Natural killer cell (primary cell): ENCODE results near the gene MCHR1. TPM values are rescaled to one million over a fixed set of nuclear protein-coding genes. Genes with fewer than 3 reads are reported as not detected.

Experiments used
- ATAC-seq, 3 donors: fragments of 150-1000 bp in 2 of 3; fragments of 200-7000 bp in 1 of 3; cut with Tn5 transposase; 1 replicate in 1 of 3; 2 replicates in 2 of 3; pipeline ENCODE4 v1.10.0; 2021; ENCODE audit warnings: mild to moderate bottlenecking in 2 of 3, moderate library complexity in 2 of 3
- DNase-seq, 2 donors: peaks; one replicate each; pipeline versions ENCODE4 v3.0.0 to v3.0.0-alpha.2; 2013 to 2021; ENCODE audit warnings: mixed read lengths in 1 of 2
- H3K27ac ChIP-seq: one replicate; pipeline ENCODE4 v1.5.1; 2013; ENCODE audit warnings: mild to moderate bottlenecking, low read length
- H3K27me3 ChIP-seq: one replicate; pipeline ENCODE4 v1.6.1; 2013; ENCODE audit warnings: low read length; ENCODE audit not compliant: control insufficient read depth, insufficient read depth
- H3K36me3 ChIP-seq: one replicate; pipeline ENCODE4 v1.6.1; 2013; ENCODE audit warnings: low read length; ENCODE audit not compliant: control insufficient read depth, insufficient read depth
- H3K4me1 ChIP-seq: one replicate; pipeline ENCODE4 v1.6.1; 2013; ENCODE audit warnings: low read length; ENCODE audit not compliant: control insufficient read depth, insufficient read depth
- H3K4me3 ChIP-seq: one replicate; pipeline ENCODE4 v1.5.1; 2013; ENCODE audit warnings: low read length
- H3K9me3 ChIP-seq: one replicate; pipeline ENCODE4 v1.6.1; 2013; ENCODE audit warnings: low read length; ENCODE audit not compliant: control insufficient read depth, insufficient read depth
- H3K27ac Mint-ChIP-seq, 2 donors: one replicate each; pipeline ENCODE4 v1.8.0; 2022; ENCODE audit warnings: mild to moderate bottlenecking in 2 of 2, mixed read lengths in 2 of 2, moderate library complexity in 1 of 2
- H3K27me3 Mint-ChIP-seq, 2 donors: one replicate each; pipeline ENCODE4 v1.8.0; 2022; ENCODE audit warnings: low read depth in 2 of 2, mixed read lengths in 2 of 2
- H3K36me3 Mint-ChIP-seq: one replicate; pipeline ENCODE4 v1.8.0; 2022; ENCODE audit warnings: mixed read lengths
- H3K4me1 Mint-ChIP-seq, 2 donors: one replicate each; pipeline ENCODE4 v1.8.0; 2022; ENCODE audit warnings: mixed read lengths in 2 of 2
- H3K4me3 Mint-ChIP-seq: one replicate; pipeline ENCODE4 v1.8.0; 2022; ENCODE audit warnings: mild to moderate bottlenecking, moderate library complexity, mixed read lengths
- H3K9me3 Mint-ChIP-seq, 2 donors: one replicate each; pipeline ENCODE4 v1.8.0; 2022; ENCODE audit warnings: mixed read lengths in 2 of 2
- WGBS: methylation state at CpG from one replicate; pipeline ENCODE4 v1.1.7; 2013; ENCODE audit warnings: missing lambda C conversion rate; ENCODE audit not compliant: insufficient coverage; 5-methylcytosine and 5-hydroxymethylcytosine counted together
- intact Hi-C: fragments of 100-400 bp; cut with micrococcal nuclease; formaldehyde crosslinking; loops from one replicate; pipeline ENCODE4 v1.14.2; 2022
- total RNA-seq, 4 donors: library from RNA; stranded (reverse); fragments of 120-200 nt in 1 of 4; gene quantifications; one replicate each; pipeline versions ENCODE4 v1.2.3 to v1.2.4, GENCODE V29; 2013 to 2022
- TF ChIP-seq, protein P1 (sequence below): fragments of 200-600 bp; IDR thresholded peaks from one replicate; pipeline ENCODE4 v1.8.0; 2022; ENCODE audit warnings: antibody characterized with exemption

MCHR1 gene
- total RNA-seq, 3 donors from 2014 or later (not counting 1 experiment from before 2014, with no cell fraction given): not detected

DNA sequence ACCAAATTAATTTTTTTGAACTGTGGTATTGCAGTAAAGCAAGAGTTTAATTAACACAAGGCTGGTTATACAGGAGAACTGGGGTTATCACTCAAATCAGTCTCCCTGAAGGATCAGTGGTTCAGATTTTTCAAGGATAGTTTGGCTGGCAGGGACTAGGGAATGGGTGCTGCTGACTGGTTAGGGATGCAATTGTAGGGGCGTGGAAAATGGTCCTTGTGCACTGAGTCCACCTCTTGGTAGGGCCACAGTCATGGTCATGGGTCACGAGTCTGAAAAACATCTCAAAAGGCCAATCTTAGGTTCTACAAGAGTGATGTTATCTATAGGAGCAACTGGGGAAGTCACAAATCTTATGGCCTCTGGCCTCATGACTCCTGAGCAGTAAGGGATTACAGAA, 27.9 kb downstream of the MCHR1 start:
- Histone ChIP-seq H3K4me1 (peaks cover 4% of the 10 kb centered on the region), H3K36me3 (no peaks in the 10 kb centered on the region), H3K9me3 (no peaks in the 10 kb centered on the region), H3K27ac (no peak overlapping the region), H3K27me3 (no peaks in the 10 kb centered on the region), H3K4me3 (no peak overlapping the region)
- 92% methylated on average over 2 of the region's 2 CpGs for WGBS
- Mint-ChIP-seq H3K9me3 (no peaks in the 10 kb centered on the region), H3K4me3 (no peak overlapping the region), H3K27ac (no peak overlapping the region), H3K27me3 (peaks cover 4 to 6% of the 10 kb centered on the region in 2 donors), H3K4me1 (no peaks in the 10 kb centered on the region), H3K36me3 (no peaks in the 10 kb centered on the region)
- intact Hi-C loops: no loop called here
- TF ChIP-seq, protein P1, sequence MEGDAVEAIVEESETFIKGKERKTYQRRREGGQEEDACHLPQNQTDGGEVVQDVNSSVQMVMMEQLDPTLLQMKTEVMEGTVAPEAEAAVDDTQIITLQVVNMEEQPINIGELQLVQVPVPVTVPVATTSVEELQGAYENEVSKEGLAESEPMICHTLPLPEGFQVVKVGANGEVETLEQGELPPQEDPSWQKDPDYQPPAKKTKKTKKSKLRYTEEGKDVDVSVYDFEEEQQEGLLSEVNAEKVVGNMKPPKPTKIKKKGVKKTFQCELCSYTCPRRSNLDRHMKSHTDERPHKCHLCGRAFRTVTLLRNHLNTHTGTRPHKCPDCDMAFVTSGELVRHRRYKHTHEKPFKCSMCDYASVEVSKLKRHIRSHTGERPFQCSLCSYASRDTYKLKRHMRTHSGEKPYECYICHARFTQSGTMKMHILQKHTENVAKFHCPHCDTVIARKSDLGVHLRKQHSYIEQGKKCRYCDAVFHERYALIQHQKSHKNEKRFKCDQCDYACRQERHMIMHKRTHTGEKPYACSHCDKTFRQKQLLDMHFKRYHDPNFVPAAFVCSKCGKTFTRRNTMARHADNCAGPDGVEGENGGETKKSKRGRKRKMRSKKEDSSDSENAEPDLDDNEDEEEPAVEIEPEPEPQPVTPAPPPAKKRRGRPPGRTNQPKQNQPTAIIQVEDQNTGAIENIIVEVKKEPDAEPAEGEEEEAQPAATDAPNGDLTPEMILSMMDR: no peak
- ATAC-seq (no peak), DNase-seq (no peak)

DNA sequence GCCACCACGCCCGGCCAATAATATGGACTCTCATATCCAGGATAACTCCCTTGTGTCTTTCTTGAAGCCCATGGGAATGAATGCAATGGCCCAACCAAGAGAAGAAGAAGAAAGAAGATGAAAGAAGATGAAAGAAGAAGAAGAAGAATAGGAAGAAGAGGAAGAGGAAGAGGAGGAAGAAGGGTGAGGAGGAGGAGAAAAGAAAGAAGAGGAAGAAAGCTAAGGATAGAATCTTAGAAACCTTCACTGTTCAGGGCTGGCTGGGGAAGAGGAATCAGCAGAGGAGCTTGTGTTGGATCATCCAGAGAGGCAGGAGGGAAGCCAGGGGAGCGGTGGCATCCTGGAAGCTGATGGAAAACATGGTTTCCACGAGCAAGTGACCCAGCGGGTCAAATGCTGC, 28.9 kb downstream of the MCHR1 start:
- Mint-ChIP-seq H3K27me3 (peaks cover 4 to 6% of the 10 kb centered on the region in 2 donors), H3K4me3 (no peak overlapping the region), H3K9me3 (no peaks in the 10 kb centered on the region), H3K27ac (no peak overlapping the region), H3K4me1 (no peaks in the 10 kb centered on the region), H3K36me3 (no peaks in the 10 kb centered on the region)
- Histone ChIP-seq H3K27ac (no peak overlapping the region), H3K4me3 (no peak overlapping the region), H3K36me3 (no peaks in the 10 kb centered on the region), H3K4me1 (peaks cover 4% of the 10 kb centered on the region), H3K27me3 (no peaks in the 10 kb centered on the region), H3K9me3 (no peaks in the 10 kb centered on the region)
- 96% methylated on average over 5 of the region's 5 CpGs for WGBS
- DNase-seq (no peak), ATAC-seq (no peak)
- TF ChIP-seq, protein P1: no peak
- intact Hi-C loops: no loop called here

DNA sequence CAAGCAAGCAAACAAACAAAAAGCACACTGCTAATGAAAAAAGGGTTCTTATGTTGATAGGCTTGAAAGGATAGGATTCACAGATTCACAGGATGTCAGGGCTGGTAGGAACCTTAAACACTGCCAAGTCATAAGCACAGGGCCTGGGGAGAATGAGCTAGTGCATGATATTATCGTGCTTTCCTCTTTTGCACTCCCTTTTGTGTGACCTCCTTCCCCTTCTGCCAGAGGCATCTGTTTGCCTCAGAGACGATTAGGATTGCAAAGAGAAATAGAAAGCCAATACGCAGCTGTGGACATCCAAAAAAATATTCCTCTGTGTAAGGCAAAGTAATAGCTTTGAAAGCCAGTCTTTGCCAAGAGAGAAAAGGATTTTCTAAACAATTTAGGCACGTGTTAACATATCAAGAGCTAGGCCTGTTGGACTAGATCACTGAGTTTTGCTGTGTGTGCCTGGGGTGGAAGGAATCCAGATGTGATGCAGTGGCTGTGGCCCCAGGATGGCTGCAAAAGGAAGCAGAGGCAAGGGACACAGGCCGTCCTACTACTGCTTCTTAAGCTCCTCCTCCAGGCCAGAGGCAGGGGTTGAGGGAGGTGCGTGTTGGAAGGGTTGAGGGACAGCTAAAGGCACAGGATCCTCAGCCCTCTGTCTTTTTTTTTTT, 30.6 kb downstream of the MCHR1 start:
- TF ChIP-seq, protein P1: no peak
- intact Hi-C loops: no loop called here
- DNase-seq: no peak
- Mint-ChIP-seq H3K4me3 (no peak overlapping the region), H3K27me3 (peaks cover 4 to 6% of the 10 kb centered on the region in 2 donors), H3K27ac (no peak overlapping the region), H3K9me3 (no peaks in the 10 kb centered on the region), H3K4me1 (no peaks in the 10 kb centered on the region), H3K36me3 (no peaks in the 10 kb centered on the region)
- ATAC-seq: no peak
- H3K4me3 ChIP-seq: no peak overlapping the region
- H3K4me1 ChIP-seq: peaks cover 4% of the 10 kb centered on the region
- WGBS: 72% methylated on average over 6 of the region's 6 CpGs
- no peaks in the 10 kb centered on the region for H3K27me3 ChIP-seq
- H3K9me3 ChIP-seq: no peaks in the 10 kb centered on the region
- no peak overlapping the region for H3K27ac ChIP-seq
- H3K36me3 ChIP-seq: no peaks in the 10 kb centered on the region

DNA sequence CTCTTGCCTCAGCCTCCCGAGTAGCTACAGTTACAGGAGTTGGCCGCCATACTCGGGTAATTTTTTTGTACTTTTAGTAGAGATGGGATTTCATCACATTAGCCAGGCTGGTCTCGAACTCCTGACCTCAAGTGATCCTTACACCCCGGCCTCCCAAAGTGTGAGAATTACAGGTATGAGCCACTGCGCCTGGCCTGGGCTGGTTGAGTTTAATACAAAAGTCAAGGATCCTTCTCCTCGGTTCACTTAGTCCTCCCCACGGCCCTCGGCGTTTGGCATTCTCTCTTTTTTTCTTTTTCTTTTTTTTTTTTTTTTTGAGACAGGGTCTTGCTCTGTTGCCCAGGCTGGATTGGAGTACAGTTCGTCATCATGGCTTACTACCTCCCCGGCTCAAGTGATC, 33.0 kb downstream of the MCHR1 start:
- no peaks in the 10 kb centered on the region for H3K9me3 Mint-ChIP-seq

More for the DNA sequence above, 33.0 kb downstream of the MCHR1 start:
- H3K4me3 ChIP-seq: no peak overlapping the region
- H3K4me1 Mint-ChIP-seq: no peaks in the 10 kb centered on the region
- TF ChIP-seq, protein P1: no peak
- intact Hi-C loops: no loop called here
- no peaks in the 10 kb centered on the region for H3K27me3 ChIP-seq
- DNase-seq (no peak), ATAC-seq (no peak)
- peaks cover 0 to 6% of the 10 kb centered on the region in 2 donors for H3K27me3 Mint-ChIP-seq
- H3K9me3 ChIP-seq: no peaks in the 10 kb centered on the region
- no peak overlapping the region for H3K27ac ChIP-seq
- no peak overlapping the region for H3K4me3 Mint-ChIP-seq
- no peaks in the 10 kb centered on the region for H3K36me3 Mint-ChIP-seq
- H3K36me3 ChIP-seq: no peaks in the 10 kb centered on the region
- no peak overlapping the region for H3K27ac Mint-ChIP-seq
- whole genome bisulfite sequencing: 96% methylated on average over 12 of the region's 12 CpGs
- peaks cover 4% of the 10 kb centered on the region for H3K4me1 ChIP-seq
